Peyer's patch (tissue), 4 donors: ENCODE data around the gene ESPL1. TPM values are rescaled to one million over a fixed set of nuclear protein-coding genes. Genes with fewer than 3 reads are reported as not detected.
A peak's percentile ranks its signal among the peaks of the same experiment; 100 is the strongest.

Source experiments
- DNase-seq, 3 donors: peaks; one replicate each; pipeline ENCODE4 v3.0.0-alpha.2; 2017 to 2019
- H3K27ac ChIP-seq, 4 donors: fragments of 200-600 bp; sonication (generic); one replicate each; pipeline ENCODE4 v1.5.1; 2016 to 2019
- H3K27me3 ChIP-seq, 2 donors: fragments of 200-600 bp; sonication (generic); one replicate each; pipeline ENCODE4 v1.5.1; 2019
- H3K36me3 ChIP-seq, 3 donors: fragments of 200-600 bp; sonication (generic); one replicate each; pipeline ENCODE4 v1.5.1; 2016 to 2019
- H3K4me1 ChIP-seq, 4 donors: fragments of 200-600 bp; sonication (generic); one replicate each; pipeline ENCODE4 v1.5.1; 2016 to 2019
- H3K4me3 ChIP-seq, 4 donors: fragments of 200-600 bp; sonication (generic); 1 replicate in 3 of 4; 2 replicates in 1 of 4; pipeline ENCODE4 v1.5.1; 2016 to 2019; ENCODE audit warnings: mild to moderate bottlenecking in 1 of 4
- H3K9me3 ChIP-seq, 4 donors: fragments of 200-600 bp; sonication (generic); one replicate each; pipeline ENCODE4 v1.5.1; 2016 to 2019; ENCODE audit warnings: mild to moderate bottlenecking in 1 of 4
- CTCF ChIP-seq, 6 experiments: fragments of 450-650 bp in 4 of 6; fragments of 200-600 bp in 2 of 6; sonication (generic) in 1 of 6; IDR thresholded peaks; one replicate each; pipeline ENCODE4 v1.5.1; 2017 to 2019; ENCODE audit warnings: antibody characterized with exemption in 6 of 6, mild to moderate bottlenecking in 3 of 6, moderate library complexity in 1 of 6
- POLR2A ChIP-seq, 2 donors: fragments of 450-650 bp; IDR thresholded peaks; one replicate each; pipeline ENCODE4 v1.5.1; 2017; ENCODE audit warnings: antibody characterized with exemption in 2 of 2, mild to moderate bottlenecking in 2 of 2, moderate library complexity in 2 of 2
- total RNA-seq, 4 donors: library from RNA; depleted of rRNA; stranded (reverse); fragments of >200 nt; gene quantifications; one replicate each; pipeline ENCODE4 v1.1.0, GENCODE V29; 2016

Gene ESPL1
- total RNA-seq, 4 donors from 2014 or later = 47.0 to 108 (median 87.0) TPM

- no peak for TF ChIP-seq POLR2A (IDR thresholded peaks at IDR 0.05)
- TF ChIP-seq CTCF (IDR thresholded peaks at IDR 0.05) = no peak
- Histone ChIP-seq H3K27me3 (no peaks in the 10 kb centered on the region), H3K4me3 (no peak overlapping the region), H3K36me3 (peaks cover 0 to 1% (median 0%) of the 10 kb centered on the region in 3 donors), H3K4me1 (no peaks in the 10 kb centered on the region), H3K27ac (no peak overlapping the region), H3K9me3 (no peaks in the 10 kb centered on the region)
- no peak for DNase-seq
These were observed 8.2 kb upstream of the ESPL1 start for GRCh38 chr12:53259891-53260290.

- peaks cover 0 to 17% (median 7%) of the 10 kb centered on the region in 4 donors for H3K4me1 ChIP-seq
- H3K27ac ChIP-seq = no peak overlapping the region
- no peaks in the 10 kb centered on the region for H3K36me3 ChIP-seq
- H3K27me3 ChIP-seq = no peaks in the 10 kb centered on the region
- no peaks in the 10 kb centered on the region for H3K9me3 ChIP-seq
- H3K4me3 ChIP-seq = no peak overlapping the region
- no peak for DNase-seq
- no peak for TF ChIP-seq CTCF (IDR thresholded peaks at IDR 0.05)
- TF ChIP-seq POLR2A (IDR thresholded peaks at IDR 0.05) = no peak
These were observed 2.3 kb upstream of the ESPL1 start for GRCh38 chr12:53265783-53266182.

GRCh38 chr12:53267306-53267998 is 647 bp upstream of the ESPL1 start:
- Histone ChIP-seq H3K27me3 (no peaks in the 10 kb centered on the region), H3K4me1 (peaks cover 0 to 17% (median 7%) of the 10 kb centered on the region in 4 donors), H3K4me3 (peak overlapping the region; percentile 30 to 64 (median 57)), H3K36me3 (no peaks in the 10 kb centered on the region), H3K9me3 (no peaks in the 10 kb centered on the region), H3K27ac (peak overlapping the region in 2 of 4 donors; percentile 25 to 63)
- DNase-seq = no peak
- TF ChIP-seq POLR2A (IDR thresholded peaks at IDR 0.05) (no peak), CTCF (IDR thresholded peaks at IDR 0.05) (no peak)

GRCh38 chr12:53268630-53269562 is 797 bp downstream of the ESPL1 start:
- TF ChIP-seq POLR2A (IDR thresholded peaks at IDR 0.05) (no peak), CTCF (IDR thresholded peaks at IDR 0.05) (no peak)
- H3K4me3 ChIP-seq = peak overlapping the region; percentile 30 to 64 (median 57)
- H3K27ac ChIP-seq = peak overlapping the region in 1 of 4 donors; percentile 63
- no peaks in the 10 kb centered on the region for H3K27me3 ChIP-seq
- no peaks in the 10 kb centered on the region for H3K9me3 ChIP-seq
- H3K36me3 ChIP-seq = no peaks in the 10 kb centered on the region
- peaks cover 0 to 17% (median 7%) of the 10 kb centered on the region in 4 donors for H3K4me1 ChIP-seq
- no peak for DNase-seq

- Histone ChIP-seq H3K4me1 (peaks cover 0 to under 1% (median 0%) of the 10 kb centered on the region in 4 donors), H3K9me3 (no peaks in the 10 kb centered on the region), H3K27me3 (no peaks in the 10 kb centered on the region), H3K27ac (no peak overlapping the region), H3K36me3 (no peaks in the 10 kb centered on the region), H3K4me3 (no peak overlapping the region)
- no peak for TF ChIP-seq POLR2A (IDR thresholded peaks at IDR 0.05)
- TF ChIP-seq CTCF (IDR thresholded peaks at IDR 0.05) = no peak
- no peak for DNase-seq
These were observed 6.3 kb downstream of the ESPL1 start for GRCh38 chr12:53274445-53274844.
